SK-N-SH (cell line): Measurements from ENCODE around the gene KIF25.

Experiments
- CHD2 ChIP-seq: fragments of 150-350 bp; IDR thresholded peaks from 2 replicates; pipeline ENCODE4 v1.6.1; 2018; ENCODE audit warnings: low read length; ENCODE audit not compliant: partially characterized antibody
- CTCF ChIP-seq: fragments of 200-600 bp; sonication (generic); IDR thresholded peaks from 2 replicates; pipeline ENCODE4 v1.6.1; 2017; ENCODE audit warnings: antibody characterized with exemption, mild to moderate bottlenecking, moderate library complexity
- ELF1 ChIP-seq: IDR thresholded peaks from 2 replicates; pipeline ENCODE4 v1.4.0; 2012
- EP300 ChIP-seq, 2 experiments: IDR thresholded peaks; 2 replicates each; pipeline versions ENCODE4 v1.4.0 to v1.6.1; 2012; ENCODE audit warnings: borderline replicate concordance in 1 of 2, low read depth in 1 of 2, low read length in 1 of 2
- NRF1 ChIP-seq: IDR thresholded peaks from 2 replicates; pipeline ENCODE4 v1.6.1; 2012; ENCODE audit warnings: low read depth, mild to moderate bottlenecking, low read length
- PBX3 ChIP-seq: IDR thresholded peaks from 2 replicates; pipeline ENCODE4; 2012
- SIN3A ChIP-seq: IDR thresholded peaks from 2 replicates; pipeline ENCODE4 v1.6.1; 2012; ENCODE audit warnings: low read depth, mild to moderate bottlenecking, low read length, moderate library complexity, borderline replicate concordance
- TCF12 ChIP-seq: IDR thresholded peaks from 2 replicates; pipeline ENCODE4 v1.4.0; 2012
- TEAD4 ChIP-seq: IDR thresholded peaks from 2 replicates; pipeline ENCODE4 v1.4.0; 2012; ENCODE audit warnings: mild to moderate bottlenecking, borderline replicate concordance; ENCODE audit not compliant: insufficient read depth
- USF2 ChIP-seq: fragments of 150-350 bp; IDR thresholded peaks from 2 replicates; pipeline ENCODE4 v1.6.1; 2017; ENCODE audit warnings: antibody characterized with exemption, low read length, low read depth, borderline replicate concordance
- ZBTB33 ChIP-seq: IDR thresholded peaks from 2 replicates; pipeline ENCODE4 v1.4.0; 2012; ENCODE audit warnings: low read depth, borderline replicate concordance

GRCh38 chr6:168043193-168043847 is 45.8 kb downstream of the KIF25 start:
- no peak for TF ChIP-seq NRF1
- TF ChIP-seq CTCF: no peak
- TF ChIP-seq TEAD4: no peak
- no peak for TF ChIP-seq PBX3
- no peak for TF ChIP-seq SIN3A
- no peak for TF ChIP-seq ZBTB33
- no peak for TF ChIP-seq EP300 (IDR thresholded peaks at IDR 0.05; ENCODE audit: borderline replicate concordance in 1 of 2, low read depth in 1 of 2, low read length in 1 of 2)
- TF ChIP-seq CHD2: no peak
- no peak for TF ChIP-seq USF2
- TF ChIP-seq TCF12: no peak
- TF ChIP-seq ELF1: no peak
